RWPE2 (cell line): ENCODE data around the gene PCYT1A.
A peak's percentile ranks its signal among the peaks of the same experiment; 100 is the strongest.
"Not testable (repeated sequence)": the region's sequence is repeated elsewhere in the genome, so short reads cannot be mapped to it uniquely, and the experiment has no call there.

Experiments
- ATAC-seq: fragments of 200-7000 bp; cut with Tn5 transposase; 3 replicates; pipeline ENCODE4 v1.9.1; 2021; ENCODE audit warnings: low read depth
- DNase-seq: peaks from one replicate; pipeline ENCODE4 v3.0.0-alpha.2; 2020; ENCODE audit warnings: low spot score
- H3K27ac ChIP-seq: fragments of 450-650 bp; 2 replicates; pipeline ENCODE4 v1.5.1; 2017; ENCODE audit warnings: mild to moderate bottlenecking; ENCODE audit not compliant: poor library complexity, severe bottlenecking
- H3K27me3 ChIP-seq: fragments of 250-450 bp; sonication (Bioruptor Pico); 2 replicates; pipeline ENCODE4 v1.5.1; 2021; ENCODE audit warnings: mild to moderate bottlenecking, moderate library complexity; ENCODE audit not compliant: insufficient read depth, poor library complexity, severe bottlenecking
- H3K36me3 ChIP-seq: fragments of 250-450 bp; sonication (Bioruptor Pico); 2 replicates; pipeline ENCODE4 v1.5.1; 2020; ENCODE audit warnings: low read depth, mild to moderate bottlenecking, moderate library complexity
- H3K4me1 ChIP-seq: fragments of 250-450 bp; sonication (Bioruptor Pico); 2 replicates; pipeline ENCODE4 v1.5.1; 2021; ENCODE audit warnings: mild to moderate bottlenecking, moderate library complexity; ENCODE audit not compliant: insufficient read depth, poor library complexity, severe bottlenecking
- H3K4me3 ChIP-seq: fragments of 250-450 bp; sonication (Bioruptor Pico); 2 replicates; pipeline ENCODE4 v1.5.1; 2021; ENCODE audit warnings: mild to moderate bottlenecking, moderate library complexity; ENCODE audit not compliant: severe bottlenecking
- H3K9me3 ChIP-seq: fragments of 250-450 bp; sonication (Bioruptor Pico); 2 replicates; pipeline ENCODE4 v1.5.1; 2021; ENCODE audit warnings: mild to moderate bottlenecking, moderate library complexity; ENCODE audit not compliant: severe bottlenecking
- TF ChIP-seq, protein P1 (sequence below): fragments of 450-650 bp; IDR thresholded peaks from one replicate; pipeline ENCODE4 v1.5.1; 2017; ENCODE audit warnings: mild to moderate bottlenecking, moderate library complexity; ENCODE audit not compliant: poor library complexity, severe bottlenecking

Gene PCYT1A

DNA sequence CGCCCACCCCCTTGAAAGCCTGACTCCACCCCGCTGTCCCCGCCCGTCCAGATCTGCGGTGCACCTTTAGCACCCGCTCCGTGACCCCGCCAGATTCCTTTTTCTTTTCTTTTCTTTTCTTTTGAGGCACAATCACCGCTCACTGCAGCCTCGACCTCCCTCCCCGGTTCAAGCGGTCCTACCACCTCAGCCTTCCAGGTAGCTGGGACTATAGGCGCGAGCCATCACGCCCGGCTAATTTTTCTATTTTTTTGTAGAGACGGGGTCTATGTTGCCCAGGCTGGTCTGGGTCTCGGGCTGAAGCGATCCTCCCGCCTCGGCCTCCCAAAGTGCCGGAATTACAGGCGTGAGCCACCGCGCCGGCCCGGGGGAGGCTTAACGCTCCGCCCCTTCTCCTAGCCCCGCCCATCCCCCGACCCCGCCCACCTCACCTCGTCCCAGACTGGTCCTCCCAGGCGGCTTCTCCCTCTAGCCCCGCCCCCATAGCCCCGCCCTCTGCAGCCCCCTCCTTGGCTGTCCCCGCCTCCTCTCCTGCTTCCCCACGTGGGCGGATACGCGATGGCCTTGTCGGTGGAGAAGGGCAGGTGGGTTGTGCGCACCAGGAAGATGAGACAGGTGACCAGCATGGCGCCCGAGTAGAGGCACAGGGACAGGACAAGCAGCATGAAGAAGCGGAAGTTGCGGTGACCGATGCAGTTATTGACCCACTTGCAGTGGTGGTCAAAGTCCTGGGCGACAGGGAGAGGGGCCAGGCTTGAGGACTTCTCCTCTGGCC is 79.5 kb downstream of the PCYT1A start:
- Histone ChIP-seq H3K9me3 (no peaks in the 10 kb centered on the region), H3K4me3 (peak overlapping the region; percentile 43), H3K4me1 (no peaks in the 10 kb centered on the region), H3K36me3 (no peaks in the 10 kb centered on the region), H3K27me3 (no peaks in the 10 kb centered on the region), H3K27ac (no peak overlapping the region)
- no peak for DNase-seq
- peak; percentile 59 for ATAC-seq
- TF ChIP-seq, protein P1, sequence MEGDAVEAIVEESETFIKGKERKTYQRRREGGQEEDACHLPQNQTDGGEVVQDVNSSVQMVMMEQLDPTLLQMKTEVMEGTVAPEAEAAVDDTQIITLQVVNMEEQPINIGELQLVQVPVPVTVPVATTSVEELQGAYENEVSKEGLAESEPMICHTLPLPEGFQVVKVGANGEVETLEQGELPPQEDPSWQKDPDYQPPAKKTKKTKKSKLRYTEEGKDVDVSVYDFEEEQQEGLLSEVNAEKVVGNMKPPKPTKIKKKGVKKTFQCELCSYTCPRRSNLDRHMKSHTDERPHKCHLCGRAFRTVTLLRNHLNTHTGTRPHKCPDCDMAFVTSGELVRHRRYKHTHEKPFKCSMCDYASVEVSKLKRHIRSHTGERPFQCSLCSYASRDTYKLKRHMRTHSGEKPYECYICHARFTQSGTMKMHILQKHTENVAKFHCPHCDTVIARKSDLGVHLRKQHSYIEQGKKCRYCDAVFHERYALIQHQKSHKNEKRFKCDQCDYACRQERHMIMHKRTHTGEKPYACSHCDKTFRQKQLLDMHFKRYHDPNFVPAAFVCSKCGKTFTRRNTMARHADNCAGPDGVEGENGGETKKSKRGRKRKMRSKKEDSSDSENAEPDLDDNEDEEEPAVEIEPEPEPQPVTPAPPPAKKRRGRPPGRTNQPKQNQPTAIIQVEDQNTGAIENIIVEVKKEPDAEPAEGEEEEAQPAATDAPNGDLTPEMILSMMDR: no peak

DNA sequence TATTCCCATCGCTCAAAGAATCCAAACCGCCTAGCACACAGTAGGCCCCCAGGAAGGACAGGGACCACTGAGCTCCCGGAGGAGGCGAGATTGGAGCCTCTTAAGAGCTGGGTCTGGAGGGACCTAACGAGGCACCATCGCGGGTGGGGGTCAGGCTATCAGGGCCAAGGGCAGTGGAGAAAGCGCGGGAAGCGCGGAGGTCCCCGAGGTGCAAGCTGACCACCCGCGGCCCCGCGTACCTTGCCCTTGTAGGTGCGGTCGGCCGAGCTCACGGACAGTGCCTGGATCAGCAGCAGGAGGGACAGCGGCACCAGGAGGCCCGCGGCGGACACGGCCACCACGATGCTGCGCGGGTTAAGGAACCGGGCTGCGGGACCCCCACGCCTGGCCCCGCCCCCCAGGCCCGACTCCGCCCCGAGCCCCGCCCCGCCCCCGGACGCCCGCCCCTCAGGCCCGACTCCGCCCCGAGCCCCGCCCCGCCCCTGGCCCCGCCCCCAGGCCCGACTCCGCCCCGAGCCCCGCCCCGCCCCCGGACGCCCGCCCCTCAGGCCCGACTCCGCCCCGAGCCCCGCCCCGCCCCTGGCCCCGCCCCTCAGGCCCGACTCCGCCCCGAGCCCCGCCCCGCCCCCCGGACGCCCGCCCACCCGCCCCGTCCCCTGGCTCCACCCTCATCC is 80.2 kb downstream of the PCYT1A start:
- Histone ChIP-seq H3K9me3 (no peaks in the 10 kb centered on the region), H3K36me3 (no peaks in the 10 kb centered on the region), H3K27ac (no peak overlapping the region), H3K27me3 (no peaks in the 10 kb centered on the region), H3K4me3 (peak overlapping the region; percentile 27), H3K4me1 (no peaks in the 10 kb centered on the region)
- TF ChIP-seq, protein P1: no peak
- ATAC-seq (0 out of 3 replicates have a peak, but pooled peaks have one; percentile 5), DNase-seq (no peak)

DNA sequence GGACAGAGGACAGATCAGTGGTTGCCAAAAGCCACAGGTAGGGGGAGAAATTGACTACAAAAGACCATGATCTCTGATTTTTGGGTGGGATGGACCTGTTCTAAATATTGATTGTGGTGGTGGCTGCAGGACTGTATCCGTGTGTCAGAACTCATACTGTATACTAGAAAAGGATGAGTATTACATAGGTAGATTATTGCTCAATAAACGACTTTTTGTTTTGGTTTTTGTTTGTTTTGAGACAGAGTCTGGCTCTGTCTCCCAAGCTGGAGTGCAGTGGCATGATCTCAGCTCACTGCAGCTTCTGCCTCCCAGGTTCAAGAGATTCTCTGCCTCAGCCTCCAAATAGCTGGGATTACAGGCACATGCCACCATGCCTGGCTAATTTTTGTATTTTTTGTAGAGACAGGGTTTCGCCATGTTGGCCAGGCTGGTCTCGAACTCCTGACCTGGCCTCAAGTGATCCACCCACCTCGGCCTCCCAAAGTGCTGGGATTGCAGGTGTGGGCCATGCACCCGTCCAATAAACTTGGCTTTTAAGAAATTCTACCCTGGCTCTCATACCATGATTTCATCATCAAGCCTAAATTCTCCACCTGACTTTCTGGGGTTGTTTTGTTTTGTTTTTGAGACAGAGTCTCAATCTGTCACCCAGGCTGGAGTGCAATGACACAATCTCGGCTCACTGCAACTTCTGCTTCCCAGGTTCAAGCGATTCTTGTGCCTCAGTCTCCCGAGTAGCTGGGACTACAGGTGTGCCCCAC is 81.9 kb downstream of the PCYT1A start:
- H3K36me3 ChIP-seq, ATAC-seq, DNase-seq, H3K4me1 ChIP-seq, H3K27ac ChIP-seq, H3K27me3 ChIP-seq, H3K9me3 ChIP-seq, H3K4me3 ChIP-seq: not testable (repeated sequence)

DNA sequence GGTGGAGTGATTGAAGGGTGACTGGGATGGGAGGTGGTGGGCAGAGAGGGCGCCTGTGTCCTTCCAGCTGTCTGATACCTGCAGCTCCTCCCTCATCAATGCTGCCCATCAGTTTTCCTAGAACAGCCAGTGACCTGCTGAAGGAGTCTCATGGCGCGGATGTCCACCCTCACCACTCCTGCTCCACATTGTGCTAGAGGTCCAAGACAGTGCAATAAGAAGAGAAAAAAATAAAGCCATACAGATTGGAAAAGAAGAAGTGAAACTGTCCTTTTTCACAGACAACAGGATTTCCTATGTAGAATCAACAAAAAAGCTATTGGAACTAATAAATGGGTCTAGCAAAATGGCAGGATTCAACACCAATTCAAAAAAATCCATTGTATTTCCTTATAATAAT is 83.7 kb downstream of the PCYT1A start:
- TF ChIP-seq, protein P1: no peak
- H3K9me3 ChIP-seq: no peaks in the 10 kb centered on the region
- no peaks in the 10 kb centered on the region for H3K36me3 ChIP-seq
- DNase-seq (no peak), ATAC-seq (no peak)
- H3K27me3 ChIP-seq: no peaks in the 10 kb centered on the region
- H3K4me3 ChIP-seq: no peak overlapping the region
- H3K4me1 ChIP-seq: no peaks in the 10 kb centered on the region
- no peak overlapping the region for H3K27ac ChIP-seq

DNA sequence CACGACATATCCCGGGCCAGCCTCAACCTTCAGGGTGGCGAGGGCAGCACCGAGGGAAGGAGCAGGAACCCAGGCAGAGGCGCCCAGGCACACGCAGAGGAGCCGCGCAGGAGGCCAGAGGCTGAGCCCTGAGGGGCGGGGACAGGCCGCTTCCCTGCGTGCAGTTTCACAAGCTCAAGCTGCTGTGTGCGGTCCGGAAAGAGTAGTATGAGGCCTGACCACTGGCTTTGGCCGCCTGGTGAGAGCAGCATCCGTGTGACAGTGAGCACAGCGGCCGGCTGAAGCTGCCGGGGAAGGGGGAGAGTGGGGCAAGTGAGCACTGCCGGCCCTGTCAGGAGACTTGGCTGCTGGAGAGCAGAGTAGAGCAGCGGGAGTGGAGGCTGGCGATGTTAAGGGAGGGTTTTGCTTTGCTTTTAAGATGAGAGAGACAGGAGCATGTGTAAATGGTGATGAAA is 85.0 kb downstream of the PCYT1A start:
- DNase-seq: no peak
- H3K4me1 ChIP-seq: no peaks in the 10 kb centered on the region
- H3K27ac ChIP-seq: no peak overlapping the region

More for the DNA sequence above, 85.0 kb downstream of the PCYT1A start:
- H3K36me3 ChIP-seq: no peaks in the 10 kb centered on the region
- H3K27me3 ChIP-seq: no peaks in the 10 kb centered on the region
- no peak for ATAC-seq
- no peaks in the 10 kb centered on the region for H3K9me3 ChIP-seq
- H3K4me3 ChIP-seq: no peak overlapping the region
- TF ChIP-seq, protein P1: no peak
